Measurements from ENCODE around the gene ZNF668. TPM values are rescaled to one million over a fixed set of nuclear protein-coding genes. Genes with fewer than 3 reads are reported as not detected.

Gene ZNF668
- total and polyA plus RNA-seq, 2 of the 13 experiments (the other 11 are each of a cell fraction or from before 2014, with no cell fraction given) = 3.8 to 9.8 TPM

DNA sequence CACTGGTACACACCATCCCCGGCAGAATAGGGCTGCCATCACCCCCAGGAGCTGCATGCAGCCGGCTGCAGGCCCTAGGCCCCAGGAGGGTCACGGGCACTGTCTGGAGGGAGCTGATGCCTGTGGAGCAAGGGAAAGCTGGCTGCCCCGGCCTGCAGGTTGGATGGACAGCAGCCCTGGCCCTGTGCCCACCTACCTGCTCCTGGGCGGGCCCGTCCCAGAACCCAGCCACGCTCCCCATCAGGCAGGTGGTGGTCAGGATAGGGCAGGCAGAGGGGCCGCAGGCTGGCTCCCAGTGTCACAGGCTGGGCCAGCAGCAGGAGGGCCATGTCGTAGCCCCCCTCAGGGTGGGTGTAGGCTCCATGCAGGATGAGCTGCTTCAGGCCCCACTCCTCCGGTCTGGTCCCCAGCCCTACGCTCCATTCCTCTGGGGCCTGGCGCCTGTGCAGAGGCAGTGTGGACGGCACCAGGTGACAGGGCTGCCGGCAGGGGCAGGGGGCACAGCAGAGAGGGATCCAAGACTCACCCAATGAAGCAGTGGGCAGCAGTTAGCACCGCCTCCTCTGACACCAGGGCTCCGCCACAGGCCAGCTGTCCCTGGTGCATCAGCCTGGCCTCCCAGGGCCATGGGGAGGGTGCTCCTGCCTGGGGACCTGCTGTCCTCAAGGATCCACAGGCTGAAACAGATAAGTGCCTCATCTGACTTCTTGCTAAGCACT is 10.7 kb upstream of the ZNF668 start (continued):
- TF ChIP-seq ZNF12 (CRISPR knock-in tag; IDR thresholded peaks at IDR 0.05) (no peak), RARG (CRISPR knock-in tag; IDR thresholded peaks at IDR 0.05; ENCODE audit: low read depth) (no peak), ZNF574 (CRISPR knock-in tag; IDR thresholded peaks at IDR 0.05) (no peak), NFKBIZ (CRISPR knock-in tag; IDR thresholded peaks at IDR 0.05) (no peak), ZNF546 (CRISPR knock-in tag; conservative IDR thresholded peaks at IDR 0.05) (no peak), GATAD1 (CRISPR knock-in tag; IDR thresholded peaks at IDR 0.05) (no peak), AHR (CRISPR knock-in tag; IDR thresholded peaks at IDR 0.05) (no peak), ZFAT (CRISPR knock-in tag; conservative IDR thresholded peaks at IDR 0.05) (no peak), POLR2A (IDR thresholded peaks at IDR 0.05; ENCODE audit: insufficient read depth in 1 of 2, low read depth in 2 of 2, low read length in 2 of 2) (peak in 1 of 2 experiments; percentile 34; a peak in 1 of 4 replicates), FOXA3 (CRISPR knock-in tag; IDR thresholded peaks at IDR 0.05) (no peak), AKAP8 (CRISPR knock-in tag; IDR thresholded peaks at IDR 0.05) (peak; percentile 56; the same call in 1 of the 2 replicates), MYC (CRISPR knock-in tag; IDR thresholded peaks at IDR 0.05; ENCODE audit: borderline replicate concordance) (no peak), SIX1 (CRISPR knock-in tag; IDR thresholded peaks at IDR 0.05; ENCODE audit: borderline replicate concordance) (no peak), ZNF326 (CRISPR knock-in tag; IDR thresholded peaks at IDR 0.05; ENCODE audit: borderline replicate concordance) (0 out of 2 replicates have a peak, but pooled peaks have one; percentile 57)
- TF ChIP-seq, protein P1, sequence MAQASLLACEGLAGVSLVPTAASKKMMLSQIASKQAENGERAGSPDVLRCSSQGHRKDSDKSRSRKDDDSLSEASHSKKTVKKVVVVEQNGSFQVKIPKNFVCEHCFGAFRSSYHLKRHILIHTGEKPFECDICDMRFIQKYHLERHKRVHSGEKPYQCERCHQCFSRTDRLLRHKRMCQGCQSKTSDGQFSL (CRISPR knock-in tag; IDR thresholded peaks at IDR 0.05) = no peak

All from HepG2 (cell line).